GM19467 (cell line): ENCODE results near the gene KCNG3.
"Not testable (repeated sequence)": the region's sequence is repeated elsewhere in the genome, so short reads cannot be mapped to it uniquely, and the experiment has no call there.

Experiments used
- ATAC-seq: cut with Tn5 transposase; IDR thresholded peaks from one replicate; pipeline ENCODE4 v1.9.1; 2021; ENCODE audit warnings: mild to moderate bottlenecking, moderate library complexity; ENCODE audit not compliant: unreplicated experiment

Gene KCNG3

DNA sequence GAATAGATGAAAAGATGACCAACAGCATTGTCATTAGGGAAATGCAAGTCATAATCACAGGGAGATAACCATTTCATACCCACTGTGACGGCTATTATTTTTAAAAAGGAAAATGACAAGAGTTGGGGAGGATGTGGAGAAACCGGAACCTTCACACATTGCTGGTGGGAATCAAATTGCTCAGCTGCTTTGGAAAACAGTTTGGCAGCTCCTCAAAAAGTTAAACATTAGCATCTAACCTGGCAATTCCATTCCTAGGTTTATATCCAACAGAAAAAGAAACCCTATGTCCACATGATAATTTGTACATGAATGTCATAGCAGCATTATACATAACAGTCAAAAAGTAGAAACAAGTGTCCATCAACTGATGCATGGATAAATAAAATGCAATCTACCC lies 58.2 kb downstream of the KCNG3 start:
- ATAC-seq = no peak

DNA sequence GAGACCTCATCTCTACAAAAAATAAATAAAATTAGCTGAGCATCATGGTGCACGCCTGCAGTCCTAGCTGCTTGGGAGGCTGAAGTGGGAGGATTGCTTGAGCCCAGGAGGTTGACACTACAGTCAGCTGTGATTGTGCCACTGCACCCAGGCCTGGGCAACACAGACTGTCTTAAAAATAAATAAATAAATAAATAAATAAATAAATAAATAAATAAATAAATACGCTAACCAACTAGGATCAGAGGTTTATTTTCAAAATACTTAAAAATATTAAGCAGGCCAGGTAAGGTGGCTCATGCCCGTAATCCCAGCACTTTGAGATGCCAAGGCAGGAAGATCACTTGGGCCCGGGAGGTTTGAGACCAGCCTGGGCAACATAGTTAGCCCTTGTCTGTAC lies 63.6 kb downstream of the KCNG3 start:
- ATAC-seq = no peak

DNA sequence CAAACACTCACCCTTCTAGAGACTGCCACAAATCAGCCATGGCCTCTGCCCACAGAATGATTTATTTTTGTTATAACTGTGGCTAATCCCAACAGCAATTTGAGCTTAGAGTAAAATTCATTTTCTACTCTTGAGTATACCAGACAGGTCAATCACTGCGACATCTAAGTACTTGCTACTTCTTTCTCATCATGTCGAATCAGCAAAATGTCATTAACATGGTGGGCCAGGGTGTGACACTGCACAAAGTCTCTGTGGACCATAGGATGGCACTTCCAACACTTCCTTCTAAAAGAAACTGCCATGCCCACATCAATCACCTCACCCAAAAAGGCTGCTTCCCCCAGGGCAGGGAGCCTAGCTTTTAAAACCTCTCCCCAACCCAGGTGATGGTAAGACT lies 64.4 kb downstream of the KCNG3 start:
- ATAC-seq = no peak

DNA sequence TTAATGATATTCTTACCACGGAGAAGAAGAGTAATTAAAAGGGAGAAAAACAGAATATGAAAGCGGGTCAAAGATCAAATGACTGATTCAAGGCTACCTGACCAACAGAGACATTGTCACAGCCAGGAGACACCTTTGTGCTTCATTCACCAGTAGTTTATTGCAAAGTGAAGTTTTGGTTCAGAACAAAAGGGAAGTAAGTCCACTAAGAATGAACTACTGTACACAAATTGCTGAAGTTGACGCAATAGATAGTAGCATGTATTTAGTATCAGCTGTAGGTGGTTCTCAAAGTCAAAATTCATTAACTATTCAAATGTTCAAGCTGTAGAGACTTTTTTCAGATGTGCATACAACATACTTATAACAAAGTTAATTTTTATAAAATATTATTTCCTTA lies 68.1 kb downstream of the KCNG3 start:
- ATAC-seq = no peak

DNA sequence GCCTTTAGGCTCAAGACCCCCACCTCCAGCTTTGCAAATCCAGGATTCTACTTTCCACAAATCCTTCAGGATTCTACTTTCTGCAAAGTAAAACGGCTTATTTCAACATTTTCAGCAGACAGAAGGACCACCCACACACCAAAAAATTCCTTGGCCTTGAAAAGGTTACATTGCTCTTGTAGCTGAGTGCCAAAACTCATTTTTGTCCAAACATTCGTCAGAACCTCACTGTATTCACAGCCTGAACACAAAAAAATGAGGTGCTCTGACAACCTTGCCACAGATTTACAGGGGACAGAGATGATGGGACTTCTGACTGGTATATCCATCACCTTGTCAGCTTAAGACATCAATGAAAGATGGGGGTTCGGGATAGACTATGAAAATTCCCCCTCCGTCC lies 69.7 kb downstream of the KCNG3 start:
- ATAC-seq = no peak

DNA sequence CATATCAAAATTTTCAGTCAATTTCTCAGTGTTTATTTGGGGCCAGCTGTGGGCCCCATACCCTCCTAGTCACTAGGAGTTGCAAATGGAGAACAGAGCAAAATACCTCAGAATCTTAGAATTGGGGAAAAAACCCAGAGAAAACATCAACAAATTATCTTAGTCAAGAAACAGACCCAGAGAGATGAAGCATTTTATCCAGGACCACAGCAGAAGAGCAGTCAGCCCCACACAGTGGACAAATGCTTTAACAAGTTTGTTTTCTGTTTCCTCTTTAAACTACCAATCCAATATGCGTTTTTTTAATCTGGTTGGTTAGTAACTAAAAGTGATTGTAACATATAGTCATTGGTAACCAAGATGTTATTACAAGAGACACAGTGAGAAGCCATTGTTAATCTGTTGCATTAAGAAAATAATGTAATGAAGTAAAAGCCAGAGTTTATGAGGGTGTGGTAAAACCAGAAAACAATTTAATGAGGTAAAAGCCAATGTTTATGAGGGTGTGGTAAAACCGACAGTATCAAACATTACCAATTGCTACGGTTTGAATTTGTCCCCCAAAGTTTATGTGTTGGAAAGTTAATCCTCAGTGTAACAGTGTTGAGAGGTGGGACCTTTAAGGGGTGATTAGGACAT lies 72.1 kb downstream of the KCNG3 start:
- ATAC-seq = no peak

DNA sequence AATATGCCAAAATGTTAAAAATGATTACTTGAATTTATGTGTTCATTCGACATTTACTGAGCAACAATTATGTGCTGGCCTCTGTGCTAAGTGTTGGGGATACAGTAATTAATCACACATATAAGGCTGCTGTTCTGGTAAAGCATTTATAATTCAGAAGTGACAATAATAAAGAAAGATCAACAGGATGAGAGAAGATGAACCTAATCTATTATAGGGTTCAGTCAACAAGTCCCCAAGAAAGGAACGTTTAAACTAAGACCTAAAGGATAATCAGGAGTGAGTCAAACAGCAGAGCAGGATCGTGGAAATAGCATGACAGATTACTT lies 72.7 kb downstream of the KCNG3 start:
- no peak for ATAC-seq

DNA sequence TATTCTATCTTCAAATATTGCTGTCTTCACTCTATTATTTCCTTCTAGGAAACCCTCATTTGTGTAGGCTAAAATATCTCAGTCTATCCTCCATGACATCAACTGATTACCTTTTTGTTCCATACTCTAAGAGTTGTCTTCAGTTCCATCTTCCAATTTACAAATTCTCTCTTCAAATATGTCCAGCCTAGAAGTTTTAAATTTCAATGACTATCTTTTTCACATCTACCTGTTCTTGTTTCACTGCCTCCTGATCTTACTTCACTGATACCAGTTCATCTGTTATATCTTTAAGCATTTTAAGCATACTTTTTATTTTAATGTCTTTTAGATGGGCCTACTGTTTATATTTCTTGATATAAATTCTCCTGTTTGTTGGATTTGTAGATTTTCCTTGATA lies 79.1 kb downstream of the KCNG3 start:
- no peak for ATAC-seq

DNA sequence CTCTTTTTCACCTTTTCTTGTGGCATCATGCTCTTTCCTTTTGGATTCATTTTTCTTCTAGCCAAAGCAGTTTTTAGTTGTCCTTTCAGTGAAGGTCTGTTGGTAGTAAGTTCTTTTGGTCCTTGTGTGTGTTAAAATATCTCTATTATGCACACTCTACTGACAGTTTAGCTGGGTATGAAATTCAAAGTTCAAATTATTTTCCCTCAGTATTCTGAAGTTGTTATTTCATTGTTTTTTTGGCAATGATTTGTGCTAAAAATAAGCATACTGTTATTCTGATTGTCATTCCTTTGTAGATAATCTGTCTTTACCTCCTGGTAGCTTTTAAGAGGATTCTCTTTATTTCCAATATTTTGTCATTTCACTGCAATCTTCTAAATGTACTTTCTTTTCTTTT lies 79.6 kb downstream of the KCNG3 start:
- no peak for ATAC-seq

DNA sequence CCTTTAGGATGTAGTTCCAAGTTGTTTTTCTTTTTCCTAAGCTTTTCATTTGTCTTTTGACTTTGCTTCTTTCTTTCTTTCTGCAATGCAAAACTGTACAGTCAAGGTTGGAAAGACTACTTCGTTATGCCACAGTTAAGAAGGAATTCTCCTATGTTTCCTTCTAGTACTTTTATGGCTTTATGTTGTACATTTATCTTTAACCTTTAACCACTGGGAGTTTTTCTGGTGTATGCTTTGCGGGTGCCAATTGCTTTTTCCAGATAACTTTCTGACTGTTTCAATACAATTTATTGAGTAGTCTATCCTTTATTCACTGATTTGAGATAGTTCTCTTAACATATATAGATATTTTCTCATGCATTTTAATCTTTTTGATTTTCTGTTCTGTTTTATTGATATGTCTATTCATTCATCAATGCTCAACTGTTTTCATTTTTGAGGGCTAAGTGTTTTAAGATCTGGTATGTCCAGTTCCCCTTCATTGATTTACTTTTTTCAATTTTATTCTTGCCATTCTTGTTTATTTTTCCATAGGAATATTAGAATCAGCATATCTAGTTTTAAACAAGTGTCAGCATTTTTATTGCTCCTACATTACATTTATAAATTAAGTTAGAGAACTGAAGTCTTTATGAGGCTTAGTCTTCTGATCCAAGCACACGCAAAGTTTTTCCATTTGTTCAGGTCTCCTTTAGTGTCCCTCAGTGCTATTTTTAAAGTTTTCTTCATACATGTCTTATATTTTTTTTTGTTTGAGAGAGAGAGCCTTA lies 82.9 kb downstream of the KCNG3 start:
- no peak for ATAC-seq

DNA sequence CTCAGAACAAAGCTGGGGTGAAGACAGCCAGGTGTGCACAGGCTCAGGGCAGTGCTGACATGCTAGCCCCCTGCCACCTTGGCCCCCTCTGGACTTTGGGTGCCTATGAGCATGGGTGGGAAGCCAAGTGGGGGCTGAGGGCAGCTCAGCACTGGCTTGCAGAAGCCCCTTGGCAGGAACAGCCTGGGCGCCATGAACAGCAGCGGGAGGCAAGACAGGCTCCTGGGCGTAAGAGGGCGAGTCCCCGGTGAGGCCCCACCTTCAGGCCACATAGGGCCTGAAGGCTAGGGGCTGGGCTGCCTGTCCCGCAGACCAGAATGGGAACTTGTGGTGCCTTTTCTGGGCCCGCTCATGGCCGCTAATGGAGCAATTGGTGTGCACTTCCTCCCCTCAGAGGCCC lies 85.8 kb downstream of the KCNG3 start:
- no peak for ATAC-seq

DNA sequence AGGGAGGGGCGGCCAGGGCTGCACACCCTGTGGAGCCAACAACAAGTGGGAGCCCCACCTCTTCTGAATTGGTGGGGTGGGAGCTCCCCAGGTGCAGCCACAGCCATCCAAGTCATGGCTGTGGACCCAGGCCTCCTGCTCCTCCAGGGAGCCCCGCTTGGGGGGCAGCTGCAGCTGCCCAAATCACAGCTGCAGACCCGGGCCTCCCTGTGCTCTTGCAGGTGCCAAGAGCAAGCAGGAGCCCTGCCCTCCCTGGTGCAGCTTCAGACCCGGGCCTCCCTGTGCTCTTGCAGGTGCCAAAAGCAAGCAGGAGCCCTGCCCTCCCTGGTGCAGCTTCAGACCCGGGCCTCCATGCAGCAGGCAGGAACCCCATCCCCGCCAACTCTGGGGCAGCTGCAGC lies 86.3 kb downstream of the KCNG3 start:
- no peak for ATAC-seq

DNA sequence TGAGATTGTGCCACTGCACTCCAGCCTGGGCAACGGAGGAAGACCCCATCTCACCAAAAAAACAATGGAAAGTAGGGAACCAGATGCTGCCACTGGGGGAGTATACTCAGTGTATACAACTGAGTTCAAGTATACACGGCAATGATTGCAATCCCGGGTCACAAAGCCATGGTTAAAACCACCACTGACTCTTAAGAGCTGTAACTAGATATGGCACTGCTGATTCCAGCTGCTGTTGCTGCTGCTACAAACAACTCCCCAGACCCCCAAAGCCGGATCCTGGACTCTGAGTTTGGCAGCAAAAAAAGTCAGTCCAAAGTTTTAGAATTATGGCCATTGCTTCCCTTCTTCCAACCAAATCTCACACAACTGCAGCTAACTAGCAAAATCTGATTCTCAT lies 89.1 kb downstream of the KCNG3 start:
- no peak for ATAC-seq

DNA sequence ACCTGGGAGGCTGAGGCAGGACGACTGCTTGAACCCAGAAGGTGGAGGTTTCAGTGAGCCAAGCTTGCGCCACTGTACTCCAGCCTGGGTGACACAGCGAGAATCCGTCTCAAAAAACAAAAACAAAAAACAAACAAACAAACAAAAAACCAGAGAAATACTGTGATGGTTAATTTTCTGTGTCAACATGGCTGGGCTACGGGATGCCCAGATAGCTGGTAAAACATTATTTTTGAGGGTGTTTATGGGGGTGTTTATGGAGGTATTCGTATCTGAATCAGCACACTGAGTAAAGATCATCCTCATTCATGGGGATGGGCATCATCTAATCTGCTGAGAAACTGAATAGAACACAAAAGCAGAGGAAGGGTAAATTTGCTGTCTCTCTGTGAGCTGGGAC lies 92.0 kb downstream of the KCNG3 start:
- ATAC-seq = no peak

DNA sequence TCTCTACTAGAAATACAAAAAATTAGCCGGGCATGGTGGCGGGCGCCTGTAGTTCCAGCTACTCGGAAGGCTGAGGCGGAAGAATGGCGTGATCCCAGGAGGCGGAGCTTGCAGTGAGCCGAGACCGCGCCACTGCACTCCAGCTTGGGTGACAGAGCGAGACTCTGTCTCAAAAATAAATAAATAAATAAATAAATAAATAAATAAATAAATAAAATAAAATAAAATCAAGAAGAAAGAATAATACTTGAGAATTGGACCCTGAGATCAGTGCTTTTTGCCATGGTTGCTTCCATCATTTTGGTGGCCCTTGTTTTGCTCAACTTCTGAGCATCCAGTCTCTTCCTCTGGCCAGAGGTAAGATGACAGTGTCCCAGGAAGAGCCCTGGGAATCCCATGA lies 95.7 kb downstream of the KCNG3 start:
- not testable (repeated sequence) for ATAC-seq

DNA sequence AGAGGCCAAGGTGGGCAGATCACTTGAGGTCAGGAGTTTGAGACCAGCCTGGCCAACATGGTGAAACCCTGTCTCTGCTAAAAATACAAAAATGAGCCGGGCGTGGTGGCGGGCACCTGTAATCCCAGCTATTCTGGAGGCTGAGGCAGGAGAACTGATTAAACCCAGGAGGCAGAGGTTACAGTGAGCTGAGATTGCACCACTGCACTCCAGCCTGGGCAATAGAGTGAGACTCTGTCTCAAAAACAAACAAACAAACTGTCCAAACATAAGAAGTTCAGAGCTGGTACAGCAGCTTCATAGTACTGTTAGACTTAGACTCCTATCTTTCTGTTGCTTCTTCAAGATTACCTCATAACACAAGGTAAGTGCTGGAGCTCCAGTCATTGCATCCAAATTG lies 100.5 kb downstream of the KCNG3 start:
- ATAC-seq = not testable (repeated sequence)

DNA sequence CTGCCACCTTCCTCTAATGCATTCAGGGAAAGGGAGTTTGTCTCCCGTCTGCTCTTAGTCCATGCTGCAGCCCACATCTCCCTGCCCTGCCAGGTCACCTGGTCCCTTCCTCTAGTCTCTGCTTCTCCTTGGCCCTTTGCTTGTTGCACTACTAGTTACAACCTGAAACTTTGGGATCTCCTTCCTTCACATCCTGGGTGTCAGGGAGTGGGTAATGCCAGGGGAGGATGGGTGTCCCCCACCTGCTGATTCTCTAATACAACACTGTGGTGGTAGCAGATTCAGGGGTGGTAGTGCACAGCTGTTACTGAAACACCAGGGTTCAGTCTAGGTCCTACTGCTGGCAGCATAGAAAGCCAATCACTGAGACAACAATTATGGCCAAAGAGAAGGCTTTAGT lies 101.6 kb downstream of the KCNG3 start:
- ATAC-seq = no peak
